NCI-H2171 (cell line): ENCODE results near the gene USH1C.

Experiments
- DNase-seq: peaks from one replicate; lab custom pipeline; 2025; lab: John Stamatoyannopoulos, UW

USH1C gene

GRCh38 chr11:17504330-17505107 lies 39.7 kb downstream of the USH1C start:
- peak; percentile 29 for DNase-seq

GRCh38 chr11:17502630-17503029 lies 41.6 kb downstream of the USH1C start:
- no peak for DNase-seq

- no peak for DNase-seq
Measured at GRCh38 chr11:17500673-17501072, 43.5 kb downstream of the USH1C start.

GRCh38 chr11:17498475-17498874 lies 45.7 kb downstream of the USH1C start:
- no peak for DNase-seq

- DNase-seq, result no peak
Measured at GRCh38 chr11:17498058-17498457, 46.2 kb downstream of the USH1C start.

GRCh38 chr11:17496406-17496805 lies 47.8 kb downstream of the USH1C start:
- DNase-seq, result no peak

GRCh38 chr11:17494019-17494418 lies 50.2 kb downstream of the USH1C start:
- no peak for DNase-seq

GRCh38 chr11:17490938-17491337 lies 53.3 kb downstream of the USH1C start:
- DNase-seq, result no peak

GRCh38 chr11:17490232-17490631 lies 54.0 kb downstream of the USH1C start:
- no peak for DNase-seq

GRCh38 chr11:17489751-17490150 lies 54.5 kb downstream of the USH1C start:
- no peak for DNase-seq

- no peak for DNase-seq
Measured at GRCh38 chr11:17488563-17488962, 55.7 kb downstream of the USH1C start.

- no peak for DNase-seq
Measured at GRCh38 chr11:17486646-17487045, 57.6 kb downstream of the USH1C start.

GRCh38 chr11:17483505-17483904 lies 60.7 kb downstream of the USH1C start:
- no peak for DNase-seq

- no peak for DNase-seq
Measured at GRCh38 chr11:17481905-17482304, 62.3 kb downstream of the USH1C start.

- no peak for DNase-seq
Measured at GRCh38 chr11:17479284-17480214, 64.7 kb downstream of the USH1C start.

- no peak for DNase-seq
Measured at GRCh38 chr11:17478070-17478469, 66.1 kb downstream of the USH1C start.

- no peak for DNase-seq
Measured at GRCh38 chr11:17477361-17477760, 66.9 kb downstream of the USH1C start.

GRCh38 chr11:17477084-17477333 lies 67.2 kb downstream of the USH1C start:
- no peak for DNase-seq

GRCh38 chr11:17476317-17477083 lies 67.7 kb downstream of the USH1C start, which contains the start of gene ABCC8:
ABCC8 (minus strand) TSS chr11:17476845; CDS start chr11:17476776, 69 bp downstream.
- DNase-seq, result no peak

GRCh38 chr11:17475666-17476316 lies 68.4 kb downstream of the USH1C start:
- DNase-seq, result no peak

GRCh38 chr11:17473071-17473744 lies 71.0 kb downstream of the USH1C start:
- peak; percentile 37 for DNase-seq
